ENCODE data around the gene PLCG1. TPM values are rescaled to one million over a fixed set of nuclear protein-coding genes. Genes with fewer than 3 reads are reported as not detected.

The PLCG1 gene
- total and polyA plus RNA-seq, 9 of the 15 experiments (the other 6 are each of a cell fraction or from before 2014, with no cell fraction given): 1.7 to 67.0 (median 34.8) TPM

GRCh38 chr20:41175727-41176330, 38.5 kb downstream of the PLCG1 start:
- BruUV-seq (replicated peaks): no TSS peak
- Histone ChIP-seq H3K4me3 (no peak overlapping the region), H3K4me1 (replicated peaks in 1 of 2; ENCODE audit: control insufficient read depth in 2 of 2, insufficient read depth in 2 of 2, low read length in 2 of 2) (no peaks in the 10 kb centered on the region), H3K9ac (ENCODE audit: insufficient read depth in 1 of 2, low read depth in 2 of 2, low read length in 2 of 2) (no peak overlapping the region), H2AFZ (ENCODE audit: low read depth, low read length) (no peak overlapping the region), H3K79me2 (ENCODE audit: control insufficient read depth, insufficient read depth, low read length) (no peaks in the 10 kb centered on the region), H3K9me1 (ENCODE audit: control insufficient read depth, insufficient read depth, low read length) (no peaks in the 10 kb centered on the region), H4K20me1 (replicated peaks; ENCODE audit: control insufficient read depth, insufficient read depth, low read length) (peaks cover 12% of the 10 kb centered on the region; the same call in 1 of the 2 replicates), H3K9me3 (replicated peaks; ENCODE audit: control insufficient read depth, insufficient read depth, low read depth, low read length) (no peaks in the 10 kb centered on the region), H3K27ac (ENCODE audit: extremely low read depth, low read depth, low read length) (no peak overlapping the region), H3K36me3 (ENCODE audit: control insufficient read depth, insufficient read depth, low read length) (peaks cover 55% of the 10 kb centered on the region; the same call in 2 of the 3 replicates), H3K4me2 (ENCODE audit: insufficient read depth, low read length) (no peak overlapping the region), H3K27me3 (ENCODE audit: control insufficient read depth in 2 of 2, insufficient read depth in 2 of 2, low read length in 2 of 2) (no peaks in the 10 kb centered on the region)
- CTCF ChIA-PET (ENCODE audit: low intra/inter-chr PET ratio): no interaction called here
- no peak for DNase-seq (ENCODE audit: extremely low read depth in 1 of 4, low spot score in 3 of 4)
- POLR2A ChIA-PET: interaction anchor here (0.7 to 1.4 kb wide), 2 partner anchors 10 to 40 kb away, joined by 4 read pairs; no protein-coding TSS in a partner anchor
- WGBS (ENCODE audit: insufficient coverage, low coverage, missing lambda C conversion rate): 87% methylated on average over 7 of the region's 7 CpGs
- no peak for FAIRE-seq
- in situ Hi-C loops (cut with MboI): loop anchor here (5.0 kb wide), 1 partner anchor 166 kb away; the partner anchor contains the start of gene LPIN3
- intact Hi-C loops (cut with micrococcal nuclease): no loop called here
- ATAC-seq: no peak
- TF ChIP-seq ZNF57 (CRISPR knock-in tag; IDR thresholded peaks at IDR 0.05) (no peak), XRCC3 (IDR thresholded peaks at IDR 0.05) (no peak), CLOCK (CRISPR knock-in tag; IDR thresholded peaks at IDR 0.05; ENCODE audit: borderline replicate concordance) (no peak), ZNF146 (CRISPR knock-in tag; IDR thresholded peaks at IDR 0.05; ENCODE audit: unreplicated experiment) (no peak), RAD21 (CRISPR knock-in tag; conservative IDR thresholded peaks at IDR 0.05 in 1 of 2, IDR thresholded peaks at IDR 0.05 in 1 of 2) (no peak), ZNF592 (IDR thresholded peaks at IDR 0.05) (no peak), RHOXF2B (CRISPR knock-in tag; conservative IDR thresholded peaks at IDR 0.05) (no peak), MAFK (IDR thresholded peaks at IDR 0.05; ENCODE audit: low read length) (no peak), JUN (IDR thresholded peaks at IDR 0.05; ENCODE audit: borderline replicate concordance, low read depth, low read length) (no peak), JUN (CRISPR knock-in tag; IDR thresholded peaks at IDR 0.05; ENCODE audit: borderline replicate concordance) (no peak), ZNF395 (CRISPR knock-in tag; IDR thresholded peaks at IDR 0.05) (no peak), NR2F6 (CRISPR knock-in tag; IDR thresholded peaks at IDR 0.05) (no peak)
